Measurements from ENCODE around the gene ZC3HAV1.
"Not testable (repeated sequence)": the region's sequence is repeated elsewhere in the genome, so short reads cannot be mapped to it uniquely, and the experiment has no call there.

The ZC3HAV1 gene

GRCh38 chr7:139047970-139048369 is 61.5 kb downstream of the ZC3HAV1 start:
- DNase-seq = no peak

DNA sequence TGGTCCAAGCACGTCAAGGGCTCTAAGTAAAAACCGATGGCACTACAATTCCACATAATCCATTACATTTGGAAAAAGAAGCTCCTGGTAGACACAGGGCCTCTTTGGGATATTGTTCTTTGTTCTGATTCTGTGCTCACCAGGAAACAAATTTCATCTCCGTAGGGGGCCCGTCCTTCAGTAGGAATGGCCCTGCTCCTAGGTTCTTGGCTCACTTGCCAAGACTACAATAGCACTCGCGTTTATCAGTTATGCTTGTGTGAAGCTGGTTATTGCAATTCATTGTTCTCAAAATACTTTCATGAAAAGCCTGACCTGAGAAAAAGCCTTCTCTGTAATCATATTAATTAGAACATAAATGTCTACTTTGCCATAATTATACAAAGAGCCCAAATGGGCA is 63.4 kb downstream of the ZC3HAV1 start:
- DNase-seq = no peak

GRCh38 chr7:139044813-139045794 is 64.4 kb downstream of the ZC3HAV1 start:
- DNase-seq = no peak

DNA sequence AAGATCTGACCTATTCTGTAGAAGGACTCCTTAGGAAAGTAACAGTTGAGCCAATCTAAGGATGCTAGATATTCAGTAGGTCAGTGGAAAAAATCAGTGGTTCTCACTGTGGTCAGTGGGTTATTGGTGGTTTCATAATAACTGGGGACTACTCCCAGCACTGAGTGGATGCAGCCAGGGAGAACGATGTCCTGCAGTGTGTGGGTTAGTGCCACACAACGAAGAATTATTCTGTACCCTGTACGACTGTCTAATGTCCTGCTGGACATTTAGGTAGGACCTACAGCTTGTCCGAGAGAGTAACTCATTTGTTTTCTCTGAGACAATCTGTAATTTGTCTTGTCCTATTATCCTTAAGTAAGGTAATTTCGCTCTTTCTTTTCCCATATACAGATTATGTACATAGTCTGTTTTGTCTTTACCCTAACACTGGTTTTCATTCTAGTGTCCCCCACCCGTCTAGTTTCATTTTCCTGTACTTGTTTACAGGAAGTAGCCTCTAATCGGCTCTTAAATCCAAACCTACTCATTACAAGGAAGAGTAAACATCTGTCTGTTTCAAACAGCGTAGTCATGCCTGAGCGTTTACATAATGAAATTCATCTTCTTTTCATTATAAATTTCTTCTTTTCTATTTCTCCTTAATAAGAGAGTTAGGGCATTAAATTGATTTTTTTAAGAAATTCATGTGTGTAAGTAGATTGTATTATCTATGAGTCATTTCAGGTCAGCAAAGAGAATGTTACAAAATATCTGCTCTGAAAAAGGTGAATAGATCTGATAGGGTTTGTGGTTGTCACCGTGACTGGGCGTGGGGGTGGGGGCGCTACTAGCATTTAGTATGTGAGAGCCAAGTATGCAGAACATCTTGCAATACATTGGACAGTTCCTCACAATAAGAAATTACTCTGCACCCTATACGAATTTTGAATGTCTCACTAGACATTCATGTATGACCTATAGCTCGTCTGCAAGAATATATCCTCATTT is 65.4 kb downstream of the ZC3HAV1 start:
- peak; percentile 91 for DNase-seq

DNA sequence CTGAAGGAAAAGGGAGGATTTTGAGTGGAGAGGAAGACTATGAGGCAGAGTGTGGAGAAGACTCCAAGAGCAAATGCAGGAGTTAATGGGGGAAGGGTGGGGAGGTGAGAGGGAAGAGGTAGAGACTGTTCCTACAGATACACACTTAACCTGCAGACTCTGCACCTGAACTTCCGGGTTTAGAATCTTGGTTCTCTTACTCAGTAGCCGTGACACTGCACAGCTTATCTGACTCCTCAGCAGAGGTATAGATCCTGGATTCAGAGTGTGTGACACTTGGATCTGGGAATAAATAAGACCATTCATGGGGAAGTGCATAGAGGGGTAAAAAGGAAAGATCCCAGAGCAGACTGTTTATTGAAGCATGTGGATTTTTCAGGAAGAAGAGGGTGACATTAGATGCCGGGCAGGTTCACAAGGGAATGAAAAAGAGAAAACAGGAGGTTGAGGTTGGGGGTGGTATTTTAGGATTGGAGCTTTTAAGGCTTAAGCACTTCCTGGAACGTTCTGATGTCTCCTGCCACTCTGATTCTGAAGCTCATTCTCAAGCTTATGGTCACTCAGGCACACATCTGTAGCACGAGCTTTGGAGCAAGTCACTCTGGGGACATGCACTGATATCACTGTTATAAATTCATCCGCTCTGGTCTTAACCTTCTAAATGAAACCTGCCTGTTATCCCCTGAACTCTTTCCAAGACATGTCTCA is 68.0 kb downstream of the ZC3HAV1 start:
- DNase-seq = peak; percentile 57

- no peak for DNase-seq
Measured at GRCh38 chr7:139038691-139039090, 70.8 kb downstream of the ZC3HAV1 start.

DNA sequence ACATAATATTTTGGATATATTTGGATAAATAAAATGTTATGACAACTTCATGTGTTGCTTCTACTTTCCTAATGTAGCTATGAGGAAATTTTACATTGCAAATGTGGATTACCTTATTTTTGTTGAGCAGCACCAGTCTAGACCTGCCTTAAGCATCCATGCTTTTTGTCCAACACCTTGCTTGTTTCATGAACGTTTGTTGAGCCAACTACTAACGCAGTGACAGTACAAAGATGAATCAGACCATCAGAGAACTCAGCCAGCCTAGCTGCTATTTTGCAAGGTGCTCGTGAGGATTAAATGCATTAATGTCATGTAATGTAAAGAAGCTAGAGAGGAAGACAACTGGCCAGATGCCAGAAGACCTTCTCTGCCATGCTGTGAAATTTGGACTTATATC is 72.6 kb downstream of the ZC3HAV1 start:
- DNase-seq = no peak

DNA sequence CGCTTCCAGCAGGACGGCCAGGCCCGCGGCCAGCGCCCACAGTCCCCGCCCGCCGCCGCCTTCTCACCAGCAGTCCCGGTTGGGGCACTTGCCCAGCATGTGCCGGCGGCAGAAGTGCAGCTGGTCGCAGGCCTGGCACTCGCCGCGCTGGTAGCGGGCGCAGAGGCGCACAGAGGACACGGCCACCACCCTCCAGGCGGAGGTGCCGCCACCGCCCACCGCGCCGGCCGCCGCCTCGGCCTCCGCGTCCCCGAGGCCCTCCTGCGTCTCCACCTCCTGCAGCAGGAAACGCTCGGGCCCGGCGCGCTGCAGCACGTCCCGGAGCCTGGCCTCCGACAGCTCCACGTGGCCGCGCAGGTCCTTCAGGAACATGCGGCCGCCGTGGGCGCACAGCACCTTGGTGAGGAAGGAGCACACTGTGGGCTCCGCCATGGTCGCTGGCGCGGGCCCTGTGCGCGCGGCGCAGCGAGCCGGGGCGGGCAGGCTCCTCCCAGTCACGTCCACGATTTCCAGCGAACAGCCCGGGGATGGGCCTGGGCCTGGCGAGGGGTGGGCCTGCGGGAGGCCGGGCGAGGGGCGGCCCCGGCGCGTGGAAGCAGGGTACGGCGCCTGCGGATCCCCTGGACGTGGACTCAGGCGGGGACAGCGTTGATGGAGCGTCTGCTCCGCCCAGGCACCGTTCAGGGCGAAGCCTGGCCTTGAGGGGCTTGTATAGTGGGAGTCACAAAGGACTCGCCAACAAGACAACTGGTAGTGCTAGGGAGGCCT is 73.8 kb downstream of the ZC3HAV1 start, which contains the start of gene ZC3HAV1L:
Gene ZC3HAV1L (minus strand): TSS at position 457 of the 768 bp plus-strand sequence. CDS start 25 bp downstream, at position 432.
- peak; percentile 47 for DNase-seq

- no peak for DNase-seq
Measured at GRCh38 chr7:139034855-139035585, 74.5 kb downstream of the ZC3HAV1 start.

- DNase-seq = no peak
Measured at GRCh38 chr7:139034336-139034735, 75.2 kb downstream of the ZC3HAV1 start.

DNA sequence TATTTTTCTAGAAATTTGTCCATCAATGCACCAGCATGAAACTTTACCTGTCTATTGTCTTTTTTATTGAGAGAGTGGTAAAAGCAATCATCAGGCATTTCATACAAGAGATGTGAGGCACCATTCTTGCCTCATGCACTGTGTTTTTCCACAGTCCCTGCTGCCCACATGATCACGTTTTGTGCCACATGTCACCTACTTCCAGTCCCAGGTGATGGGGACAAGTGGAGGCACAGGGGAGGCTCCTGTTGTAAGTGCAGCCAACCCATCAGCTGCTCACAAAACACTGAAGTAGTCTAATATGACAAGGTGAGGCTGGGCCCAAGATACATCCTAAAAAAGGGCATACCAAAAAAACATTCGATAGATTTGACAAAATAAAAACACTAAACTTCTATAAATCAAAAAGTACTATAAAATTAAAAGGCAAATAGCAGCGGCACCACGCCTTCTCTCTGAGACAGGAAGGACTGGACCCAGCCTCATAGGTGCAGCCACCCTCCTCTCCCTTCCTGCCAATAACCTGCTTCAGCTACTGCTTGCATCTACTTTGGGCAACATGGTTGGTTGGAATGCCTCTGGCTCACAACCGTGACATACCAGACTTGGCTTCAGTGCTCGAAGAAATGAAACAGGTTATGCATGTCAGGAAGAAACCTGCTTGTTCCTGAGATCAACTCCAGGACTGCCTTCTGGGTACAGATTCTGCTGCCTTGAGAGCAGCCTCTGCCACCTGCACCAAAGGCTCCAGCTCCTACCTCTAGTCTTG is 76.0 kb downstream of the ZC3HAV1 start:
- no peak for DNase-seq

DNA sequence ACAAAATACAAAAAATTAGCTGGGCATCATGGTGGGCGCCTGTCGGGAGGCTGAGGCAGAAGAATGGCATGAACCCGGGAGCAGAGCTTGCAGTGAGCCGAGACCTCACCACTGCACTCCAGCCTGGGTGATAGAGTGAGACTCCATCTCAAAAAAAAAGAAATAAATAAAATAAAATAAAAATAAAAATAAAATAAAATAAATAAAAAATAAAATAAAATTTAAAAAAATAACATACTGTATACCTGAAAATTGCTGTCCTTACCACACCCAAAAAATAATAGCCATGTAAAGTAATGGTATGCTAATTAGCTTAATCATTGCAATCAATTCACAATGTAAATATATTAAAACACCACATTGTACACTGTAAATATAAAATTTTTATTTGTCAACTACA is 77.0 kb downstream of the ZC3HAV1 start:
- DNase-seq = no peak

GRCh38 chr7:139029353-139029752 is 80.2 kb downstream of the ZC3HAV1 start:
- DNase-seq = no peak

- DNase-seq = no peak
Measured at GRCh38 chr7:139026551-139026950, 83.0 kb downstream of the ZC3HAV1 start.

DNA sequence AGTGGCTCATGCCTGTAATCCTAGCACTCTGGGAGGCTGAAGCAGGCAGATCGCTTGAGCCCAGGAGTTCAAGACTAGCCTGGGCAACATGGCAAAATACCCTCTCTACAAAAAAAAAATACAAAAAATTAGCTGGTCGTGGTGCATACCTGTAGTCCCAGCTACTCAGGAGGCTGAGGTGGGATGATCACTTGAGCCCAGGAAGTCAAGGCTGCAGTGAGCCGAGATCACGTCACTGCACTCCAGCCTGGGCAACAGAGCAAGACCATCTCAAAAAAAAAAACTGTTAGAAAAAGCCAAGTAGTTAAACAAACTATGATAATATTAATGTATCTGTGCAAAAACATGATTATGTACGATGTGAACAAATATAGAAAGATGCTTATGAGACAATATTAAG is 83.7 kb downstream of the ZC3HAV1 start:
- not testable (repeated sequence) for DNase-seq

DNA sequence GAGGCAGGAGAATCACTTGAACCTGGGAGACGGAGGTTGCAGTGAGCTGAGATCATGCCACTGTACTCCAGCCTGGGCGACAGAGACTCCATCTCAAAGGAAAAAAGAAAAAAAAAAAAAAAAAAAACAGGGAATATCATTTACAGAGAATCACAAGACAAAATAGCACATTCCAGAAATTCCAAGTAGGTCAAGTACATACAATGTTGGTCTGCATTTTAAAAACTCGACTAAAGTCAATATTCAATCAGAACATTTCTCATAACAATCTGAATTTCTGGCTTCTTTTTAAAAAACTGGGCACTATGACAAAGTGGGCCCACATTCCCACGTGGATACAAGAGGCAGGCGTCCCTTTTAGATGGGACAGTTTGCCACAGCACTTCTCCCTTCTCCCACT is 86.4 kb downstream of the ZC3HAV1 start:
- no peak for DNase-seq

- no peak for DNase-seq
Measured at GRCh38 chr7:139022286-139022685, 87.2 kb downstream of the ZC3HAV1 start.

DNA sequence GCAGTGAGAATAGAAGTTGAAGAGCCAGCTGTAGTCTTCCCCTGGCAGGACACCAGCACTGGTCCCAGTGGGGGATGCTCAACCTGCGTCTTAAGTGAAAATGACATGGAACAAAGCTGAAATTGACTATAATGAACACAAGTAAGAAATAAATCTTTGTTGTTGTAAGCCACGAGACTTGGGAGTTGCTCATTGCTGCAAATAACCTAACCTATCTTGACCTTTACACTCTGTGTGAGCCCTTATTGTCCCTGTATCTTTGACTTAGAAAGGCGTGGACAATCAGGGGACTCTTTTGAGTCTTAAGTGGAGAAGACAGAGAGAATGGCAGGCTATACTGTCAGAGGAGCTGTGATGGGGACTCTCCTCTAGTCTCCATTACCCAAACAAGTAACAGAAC is 90.6 kb downstream of the ZC3HAV1 start:
- DNase-seq = no peak

DNA sequence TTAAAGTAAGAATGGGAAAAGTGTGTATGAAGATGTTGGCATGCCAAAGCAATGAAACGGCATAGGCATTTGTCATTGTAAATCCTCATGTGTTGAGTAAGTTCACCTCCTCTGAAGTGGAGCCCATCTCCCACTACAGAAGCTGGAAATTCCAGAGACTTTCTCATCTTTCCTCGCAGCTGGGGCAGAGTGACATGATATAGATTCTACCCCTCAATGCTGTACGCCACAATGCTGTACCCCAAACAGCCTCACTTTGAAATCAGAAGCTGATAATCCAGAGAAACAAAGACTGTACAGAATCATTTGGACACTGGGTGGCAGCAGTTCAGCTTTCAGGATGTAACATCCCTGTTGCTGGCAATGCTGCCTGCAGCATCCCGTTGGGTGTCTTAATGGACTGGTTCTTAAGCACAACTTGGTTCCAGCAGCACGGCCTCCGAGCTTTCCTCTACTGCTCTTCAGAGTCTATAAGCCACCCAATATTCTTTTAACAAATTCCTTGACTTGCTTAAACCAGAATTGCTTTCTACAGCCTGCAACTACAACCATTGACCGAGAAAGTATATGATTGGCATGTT is 92.5 kb downstream of the ZC3HAV1 start:
- peak; percentile 66 for DNase-seq

DNA sequence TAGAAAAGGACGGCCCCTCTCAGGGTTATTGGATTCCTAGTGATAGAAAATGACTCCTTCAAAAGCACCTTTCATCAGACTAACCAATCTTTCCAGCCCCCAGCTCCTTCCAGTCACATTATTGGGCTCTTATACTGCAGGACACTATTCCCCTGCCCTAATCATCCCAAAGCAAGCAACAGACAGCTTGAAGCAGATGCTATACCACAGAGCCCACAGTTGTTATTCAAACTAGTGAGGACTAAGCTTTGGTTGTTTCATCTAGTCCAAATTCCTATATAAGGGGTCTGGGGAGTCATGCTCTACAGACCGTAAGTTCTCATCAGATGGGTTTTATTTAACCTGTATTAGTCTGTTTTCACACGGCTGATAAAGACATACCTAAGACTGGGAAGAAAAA is 98.1 kb downstream of the ZC3HAV1 start:
- DNase-seq = no peak
